GM12892 (cell line): Measurements from ENCODE around the gene RNF4.

ENCODE experiments used
- POLR2A ChIP-seq: IDR thresholded peaks from 2 replicates; pipeline ENCODE4 v1.6.1; 2011; ENCODE audit warnings: low read depth, low read length, control low read depth
- POLR2AphosphoS5 ChIP-seq: IDR thresholded peaks from 2 replicates; pipeline ENCODE4 v1.6.1; 2011; ENCODE audit warnings: low read depth, low read length, control low read depth
- TAF1 ChIP-seq: IDR thresholded peaks from 2 replicates; pipeline ENCODE4 v1.6.1; 2011; ENCODE audit warnings: low read depth, mild to moderate bottlenecking, control low read depth, low read length, borderline replicate concordance

DNA sequence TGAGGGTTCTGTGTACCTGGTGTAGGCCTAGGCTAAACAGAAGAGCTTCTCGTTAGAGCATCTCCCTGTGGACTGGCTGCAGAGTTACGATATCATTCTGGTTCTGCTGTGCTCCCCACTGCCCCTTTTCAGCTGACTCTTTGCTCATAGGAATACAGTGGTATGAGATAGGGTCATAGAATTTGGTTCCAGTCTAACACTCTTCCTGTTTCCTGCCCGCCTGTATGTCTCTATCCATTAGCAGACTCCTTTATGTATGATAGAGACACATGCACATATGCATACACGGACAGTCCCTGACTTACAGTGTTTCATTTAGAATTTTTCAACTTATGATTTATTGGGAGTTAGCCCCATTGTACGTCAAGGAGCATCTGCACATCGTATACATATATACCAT lies 15.3 kb downstream of the RNF4 start:
- TF ChIP-seq POLR2AphosphoS5 = no peak
- no peak for TF ChIP-seq TAF1
- TF ChIP-seq POLR2A = no peak
